Endothelial cell of umbilical vein (primary cell): Measurements from ENCODE around the gene SLC22A23. TPM values are rescaled to one million over a fixed set of nuclear protein-coding genes. Genes with fewer than 3 reads are reported as not detected.

Source experiments
- BruUV-seq: library from RNA; stranded (reverse); fragments of 400-500 nt; replicated peaks from 2 replicates; lab custom pipeline; 2021; lab: Mats Ljungman, UMichigan
- CTCF ChIA-PET: fragments of 300-600, 350-600 bp; sonication (Branson Sonifier 250); formaldehyde crosslinking; loops from one replicate; lab custom pipeline; 2021; ENCODE audit warnings: antibody characterized with exemption, inconsistent platforms; lab: Charles Lee
- POLR2A ChIA-PET: fragments of 300-600, 350-600 bp; sonication (Branson Sonifier 250); formaldehyde crosslinking; loops from one replicate; lab custom pipeline; 2021; ENCODE audit warnings: antibody characterized with exemption, inconsistent platforms; lab: Charles Lee
- DNase-seq: peaks from one replicate; pipeline ENCODE4 v3.0.0-alpha.2; 2011; ENCODE audit warnings: low read depth, low spot score
- FAIRE-seq: peaks from 2 replicates; lab custom pipeline; 2011; peaks lifted over from hg19 to GRCh38; lab: Jason Lieb, UNC
- H2AFZ ChIP-seq: 2 replicates; pipeline ENCODE4 v1.6.0; 2012; ENCODE audit warnings: low read depth, low read length, control low read depth, inconsistent platforms
- H3K27ac ChIP-seq: 2 replicates; pipeline ENCODE4 v1.5.1; 2011; ENCODE audit warnings: low read depth, mild to moderate bottlenecking, control low read depth, low read length, moderate library complexity; ENCODE audit not compliant: insufficient read depth
- H3K27me3 ChIP-seq, 2 experiments: 2 replicates each; pipeline versions ENCODE4 v1.6.0 to v1.6.1; 2011; ENCODE audit warnings: low read length in 2 of 2, mixed read lengths in 1 of 2; ENCODE audit not compliant: control insufficient read depth in 2 of 2, insufficient read depth in 2 of 2
- H3K36me3 ChIP-seq, 2 experiments: 2 replicates in 1 of 2; 3 replicates in 1 of 2; pipeline ENCODE4 v1.5.1; 2011; ENCODE audit warnings: low read length in 2 of 2, mild to moderate bottlenecking in 1 of 2, moderate library complexity in 1 of 2; ENCODE audit not compliant: control insufficient read depth in 2 of 2, insufficient read depth in 2 of 2; ENCODE audit errors: extremely low read depth in 1 of 2
- H3K4me1 ChIP-seq: 3 replicates; pipeline ENCODE4 v1.5.1; 2011; ENCODE audit warnings: mild to moderate bottlenecking, low read length; ENCODE audit not compliant: control insufficient read depth, insufficient read depth; ENCODE audit errors: extremely low read depth
- H3K4me2 ChIP-seq: 2 replicates; pipeline ENCODE4 v1.6.1; 2011; ENCODE audit warnings: low read length, control low read depth, mixed read lengths; ENCODE audit not compliant: insufficient read depth
- H3K4me3 ChIP-seq, 3 experiments: fragments of 200-600 bp in 1 of 3; sonication (generic), shearing (Covaris generic) in 1 of 3; replicated peaks in 1 of 3; 2 replicates each; pipeline ENCODE4 v1.5.1; 2011 to 2016; ENCODE audit warnings: control low read depth in 3 of 3, low read length in 3 of 3, mild to moderate bottlenecking in 2 of 3, inconsistent platforms in 1 of 3, low read depth in 1 of 3, moderate library complexity in 1 of 3; ENCODE audit not compliant: insufficient read depth in 1 of 3
- H3K79me2 ChIP-seq: 2 replicates; pipeline ENCODE4 v1.6.0; 2012; ENCODE audit warnings: low read length, inconsistent platforms; ENCODE audit not compliant: control insufficient read depth, insufficient read depth
- H3K9ac ChIP-seq: replicated peaks from 2 replicates; pipeline ENCODE3; 2011; ENCODE audit warnings: low read length, control low read depth; ENCODE audit not compliant: insufficient read depth; ENCODE audit errors: extremely low read depth
- H3K9me1 ChIP-seq: replicated peaks from 3 replicates; pipeline ENCODE4 v1.6.0; 2011; ENCODE audit warnings: mild to moderate bottlenecking, low read length; ENCODE audit not compliant: control insufficient read depth, insufficient read depth; ENCODE audit errors: extremely low read depth
- H3K9me3 ChIP-seq: replicated peaks from 2 replicates; pipeline ENCODE4 v1.5.1; 2012; ENCODE audit warnings: low read length, inconsistent platforms; ENCODE audit not compliant: control insufficient read depth, insufficient read depth
- H4K20me1 ChIP-seq: replicated peaks from 2 replicates; pipeline ENCODE3; 2011; ENCODE audit warnings: mild to moderate bottlenecking, low read length; ENCODE audit not compliant: control insufficient read depth, insufficient read depth; ENCODE audit errors: extremely low read depth
- CTCF ChIP-seq, 2 donors: IDR thresholded peaks; 1 replicate in 1 of 2; 2 replicates in 1 of 2; pipeline ENCODE4 v1.5.1; 2011; ENCODE audit warnings: low read length in 2 of 2, mild to moderate bottlenecking in 2 of 2, moderate library complexity in 2 of 2, control low read depth in 1 of 2, inconsistent platforms in 1 of 2, low read depth in 1 of 2; ENCODE audit not compliant: insufficient read depth in 1 of 2; ENCODE audit errors: extremely low read depth in 1 of 2
- EZH2 ChIP-seq: IDR thresholded peaks from 2 replicates; pipeline ENCODE4 v1.6.1; 2012; ENCODE audit warnings: borderline replicate concordance, low read depth, mild to moderate bottlenecking, moderate library complexity, low read length, inconsistent platforms; ENCODE audit not compliant: severe bottlenecking
- FOS ChIP-seq: IDR thresholded peaks from 2 replicates; pipeline ENCODE4 v1.6.1; 2011; ENCODE audit warnings: mild to moderate bottlenecking, low read length, moderate library complexity, borderline replicate concordance; ENCODE audit not compliant: insufficient read depth
- GATA2 ChIP-seq: IDR thresholded peaks from 2 replicates; pipeline ENCODE4 v1.7.0; 2011; ENCODE audit warnings: low read depth, mild to moderate bottlenecking, moderate library complexity, mixed read lengths, low read length; ENCODE audit not compliant: insufficient read length, insufficient read depth
- JUN ChIP-seq: IDR thresholded peaks from 2 replicates; pipeline ENCODE4 v1.6.1; 2011; ENCODE audit warnings: borderline replicate concordance, low read depth; ENCODE audit not compliant: insufficient read length, insufficient read depth
- MYC ChIP-seq: IDR thresholded peaks from one replicate; pipeline ENCODE4 v1.6.1; 2011; ENCODE audit warnings: mild to moderate bottlenecking, low read depth, low read length
- POLR2A ChIP-seq: IDR thresholded peaks from 2 replicates; pipeline ENCODE4 v1.6.1; 2012; ENCODE audit warnings: low read depth, mild to moderate bottlenecking, control low read depth, low read length
- POLR2AphosphoS5 ChIP-seq: IDR thresholded peaks from 2 replicates; pipeline ENCODE4 v1.6.1; 2012; ENCODE audit warnings: low read depth, mild to moderate bottlenecking, control low read depth, low read length, moderate library complexity; ENCODE audit not compliant: insufficient read depth
- dilution Hi-C: fragments of 300-500 bp; cut with MboI; formaldehyde crosslinking; loops from one replicate; pipeline ENCODE4 v1.15.0; 2019; ENCODE audit warnings: low sequenced_read_pairs; ENCODE audit not compliant: extremely low pct_ligation_motif_present
- intact Hi-C: fragments of 100-400 bp; cut with micrococcal nuclease; formaldehyde crosslinking; loops from one replicate; pipeline ENCODE4 v1.10.0; 2022
- polyA plus RNA-seq, 4 experiments: library from polyadenylated mRNA; depleted of rRNA in 3 of 4; stranded (reverse) in 3 of 4; unstranded in 1 of 4; fragments of >200 nt; gene quantifications; 2 replicates each; pipeline versions ENCODE4 v1.2.1 to v1.2.3, GENCODE V29; 2011 to 2012; ENCODE audit warnings: missing spikeins in 1 of 4
- total RNA-seq: library from RNA; stranded (reverse); gene quantifications from 2 replicates; pipeline ENCODE4 v1.2.3, GENCODE V29; 2021
- TF ChIP-seq, protein P1 (sequence below): IDR thresholded peaks from 2 replicates; pipeline ENCODE4 v1.6.1; 2011; ENCODE audit not compliant: insufficient read depth, insufficient read length

SLC22A23 gene
- total and polyA plus RNA-seq, 2 donors (not counting 3 experiments of a cell fraction or from before 2014, with no cell fraction given) = 4.2 to 14.3 TPM

DNA sequence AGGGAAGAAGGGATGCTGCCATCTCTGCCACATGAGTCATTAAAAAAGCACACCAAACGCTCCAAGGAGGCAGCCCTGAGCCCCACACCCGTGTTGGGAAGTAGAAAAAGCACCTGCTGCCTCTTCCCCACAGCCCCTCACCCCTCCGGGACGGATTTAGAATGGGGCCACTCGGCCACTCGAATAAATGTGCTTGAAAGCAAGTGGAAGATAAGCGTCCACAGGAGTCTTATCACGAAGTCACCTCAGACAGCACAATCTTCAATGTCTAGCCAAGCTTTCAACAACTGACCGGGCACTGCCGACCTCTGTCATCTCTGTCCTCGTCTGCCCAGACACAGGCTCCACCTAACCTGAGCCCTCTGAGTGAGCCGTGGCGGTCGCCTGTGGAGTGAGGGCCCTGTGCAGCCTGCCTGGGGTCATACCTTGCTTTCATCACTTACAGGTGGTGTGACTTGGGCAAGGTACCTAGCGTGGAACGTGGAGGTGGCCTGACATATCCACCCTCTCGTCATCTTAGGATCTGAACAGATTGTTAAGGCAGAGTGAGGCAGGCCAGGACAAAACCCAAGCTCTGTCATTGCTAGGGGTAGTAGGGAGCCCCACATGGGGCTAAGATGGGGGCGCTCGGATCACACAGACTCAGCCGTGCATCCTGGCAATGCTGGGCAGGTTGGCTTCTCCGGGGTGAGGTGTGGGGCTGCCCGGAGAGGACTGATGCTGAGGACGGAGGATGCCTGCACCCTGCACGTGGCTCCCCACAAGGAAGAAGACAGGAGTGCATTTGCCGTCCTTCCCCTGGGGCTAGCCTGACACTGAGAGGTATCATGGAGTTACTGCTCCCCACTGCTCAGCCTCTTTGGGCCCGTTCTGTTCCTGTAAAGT is 163.3 kb downstream of the SLC22A23 start:
- BruUV-seq = no TSS peak
- POLR2A ChIA-PET = no interaction called here

More for the DNA sequence above, 163.3 kb downstream of the SLC22A23 start:
- Histone ChIP-seq H3K4me2 (no peak overlapping the region), H3K9me1 (no peaks in the 10 kb centered on the region), H3K27me3 (no peaks in the 10 kb centered on the region), H3K9ac (no peak overlapping the region), H3K4me1 (peaks cover 6% of the 10 kb centered on the region), H3K4me3 (no peak overlapping the region), H4K20me1 (no peaks in the 10 kb centered on the region), H3K79me2 (no peaks in the 10 kb centered on the region), H2AFZ (no peak overlapping the region), H3K36me3 (peaks cover 0 to 2% of the 10 kb centered on the region in 2 experiments), H3K27ac (no peak overlapping the region), H3K9me3 (no peaks in the 10 kb centered on the region)
- DNase-seq (no peak), FAIRE-seq (no peak)
- CTCF ChIA-PET = no interaction called here
- TF ChIP-seq GATA2 = no peak
- no peak for TF ChIP-seq POLR2AphosphoS5
- TF ChIP-seq CTCF (IDR thresholded peaks at IDR 0.05; ENCODE audit: extremely low read depth in 1 of 2, insufficient read depth in 1 of 2, low read depth in 1 of 2, low read length in 2 of 2) = no peak
- TF ChIP-seq, protein P1, sequence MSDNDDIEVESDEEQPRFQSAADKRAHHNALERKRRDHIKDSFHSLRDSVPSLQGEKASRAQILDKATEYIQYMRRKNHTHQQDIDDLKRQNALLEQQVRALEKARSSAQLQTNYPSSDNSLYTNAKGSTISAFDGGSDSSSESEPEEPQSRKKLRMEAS = no peak
- TF ChIP-seq EZH2 = no peak
- TF ChIP-seq POLR2A = no peak
- no peak for TF ChIP-seq JUN
- no peak for TF ChIP-seq MYC
- no peak for TF ChIP-seq FOS
- intact Hi-C loops = no loop called here
- dilution Hi-C loops = loop anchor here (25.0 kb wide), 1 partner anchor 694 kb away; no protein-coding TSS in a partner anchor
